Measurements from ENCODE around the gene FAM9C.
"Not testable (repeated sequence)": the region's sequence is repeated elsewhere in the genome, so short reads cannot be mapped to it uniquely, and the experiment has no call there.

FAM9C gene

DNA sequence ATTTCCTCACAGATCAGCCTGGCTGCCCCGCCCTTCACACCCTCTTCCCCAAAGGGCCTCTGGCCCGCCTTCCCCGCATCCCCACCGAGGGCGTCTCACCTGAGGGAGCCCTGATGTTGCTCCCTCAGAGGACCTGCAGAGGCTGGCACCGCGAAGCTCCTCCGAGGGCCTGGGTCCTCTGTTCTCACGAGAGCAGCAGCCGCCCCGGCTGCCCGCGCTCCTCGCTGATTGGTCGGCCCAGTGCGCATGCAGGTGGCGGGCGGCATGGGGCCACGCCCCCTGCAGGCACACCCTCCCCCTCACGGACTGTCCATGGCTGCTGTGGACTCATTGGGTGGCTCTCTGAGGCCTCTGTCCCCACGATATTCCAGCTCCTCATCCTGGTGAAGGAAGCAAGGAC lies at the start of gene FAM9C:
Gene FAM9C (minus strand): TSS at position 180 of the 400 bp plus-strand sequence. CDS start 831 bp downstream, outside the sequence.
- DNase-seq (ENCODE audit: low spot score): no peak

DNA sequence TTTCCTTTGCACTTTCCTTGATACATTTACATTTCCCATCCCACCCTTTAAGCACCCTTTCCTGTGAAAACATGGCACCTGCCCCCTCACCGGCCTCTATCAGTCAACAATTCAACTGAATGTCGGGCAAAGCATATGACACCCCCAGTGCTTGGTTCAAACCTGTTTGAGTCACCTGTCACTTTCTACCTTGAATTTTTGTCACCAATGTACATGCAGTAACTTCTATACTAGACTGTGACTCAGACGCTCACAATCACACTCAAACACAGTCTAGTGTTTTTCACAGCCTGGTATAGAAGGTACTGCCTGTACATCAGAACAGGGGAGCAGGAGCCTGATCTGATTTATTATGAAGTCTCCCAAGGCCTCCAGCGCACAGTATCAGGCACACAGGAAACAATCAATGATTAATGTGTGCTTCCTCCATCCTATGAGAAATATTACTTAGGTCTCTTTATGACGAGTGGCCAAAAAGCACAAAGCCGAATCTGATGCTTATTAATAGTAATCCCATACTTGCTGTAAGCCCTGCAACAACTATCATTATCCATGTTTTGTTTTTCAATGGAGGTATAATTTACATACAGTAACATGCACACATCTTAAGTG lies 49.2 kb upstream of the FAM9C start:
- DNase-seq (ENCODE audit: low spot score): no peak

DNA sequence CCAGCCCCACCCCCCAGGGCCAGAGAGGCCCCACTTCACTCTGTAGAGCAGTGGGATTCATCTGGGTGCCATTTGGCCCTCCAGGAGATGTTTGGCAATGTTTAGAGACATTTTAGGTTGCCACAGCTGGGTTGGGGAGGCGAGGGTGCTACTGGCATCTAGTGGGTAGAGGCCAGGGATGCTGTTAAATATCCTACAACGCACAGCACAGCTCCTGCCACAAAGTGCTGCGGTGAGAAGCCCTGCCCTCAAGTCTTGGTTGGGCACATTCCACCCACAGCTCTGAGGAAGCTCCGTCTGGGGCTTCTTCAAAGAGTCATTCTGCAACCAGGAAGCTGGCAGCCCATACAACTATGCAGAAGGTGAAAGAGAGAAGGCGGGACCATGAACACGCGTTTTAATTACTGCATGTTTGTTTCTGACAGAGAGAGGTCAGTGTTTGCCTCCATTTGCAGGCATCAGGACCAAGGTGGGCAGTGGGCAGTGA lies 48.1 kb upstream of the FAM9C start:
- DNase-seq (ENCODE audit: low spot score): no peak

DNA sequence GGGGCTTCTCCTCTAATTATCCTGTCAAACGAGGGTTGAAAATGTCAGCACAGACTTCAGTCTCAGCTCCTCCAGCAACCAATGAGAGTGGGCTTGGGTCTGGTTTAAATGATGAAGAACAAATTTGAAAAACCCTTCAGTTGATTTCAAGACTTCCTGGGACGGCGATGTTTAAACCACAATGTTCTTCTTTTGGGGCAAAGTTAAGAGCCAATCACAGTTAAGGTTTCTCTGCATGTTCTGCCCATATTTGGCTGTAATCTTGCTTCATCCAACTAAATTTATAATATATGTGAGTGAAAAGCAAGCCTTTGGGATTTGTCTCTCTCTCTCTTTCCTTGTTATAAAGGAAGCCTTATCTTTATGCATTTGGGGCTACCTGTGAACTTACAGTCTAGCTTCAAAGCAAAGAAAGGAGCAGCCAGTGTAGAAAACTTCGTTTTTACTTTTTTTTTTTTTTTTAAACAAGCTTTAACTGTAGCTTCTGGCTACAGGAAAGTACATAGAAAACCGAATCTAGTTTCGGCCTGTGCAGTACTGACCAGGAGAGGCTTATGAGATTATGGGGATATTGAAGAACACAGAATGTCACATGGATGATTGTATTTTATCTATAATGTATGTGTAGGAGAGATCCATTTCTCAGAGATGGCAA lies 46.8 kb upstream of the FAM9C start:
- DNase-seq (ENCODE audit: low spot score): no peak

DNA sequence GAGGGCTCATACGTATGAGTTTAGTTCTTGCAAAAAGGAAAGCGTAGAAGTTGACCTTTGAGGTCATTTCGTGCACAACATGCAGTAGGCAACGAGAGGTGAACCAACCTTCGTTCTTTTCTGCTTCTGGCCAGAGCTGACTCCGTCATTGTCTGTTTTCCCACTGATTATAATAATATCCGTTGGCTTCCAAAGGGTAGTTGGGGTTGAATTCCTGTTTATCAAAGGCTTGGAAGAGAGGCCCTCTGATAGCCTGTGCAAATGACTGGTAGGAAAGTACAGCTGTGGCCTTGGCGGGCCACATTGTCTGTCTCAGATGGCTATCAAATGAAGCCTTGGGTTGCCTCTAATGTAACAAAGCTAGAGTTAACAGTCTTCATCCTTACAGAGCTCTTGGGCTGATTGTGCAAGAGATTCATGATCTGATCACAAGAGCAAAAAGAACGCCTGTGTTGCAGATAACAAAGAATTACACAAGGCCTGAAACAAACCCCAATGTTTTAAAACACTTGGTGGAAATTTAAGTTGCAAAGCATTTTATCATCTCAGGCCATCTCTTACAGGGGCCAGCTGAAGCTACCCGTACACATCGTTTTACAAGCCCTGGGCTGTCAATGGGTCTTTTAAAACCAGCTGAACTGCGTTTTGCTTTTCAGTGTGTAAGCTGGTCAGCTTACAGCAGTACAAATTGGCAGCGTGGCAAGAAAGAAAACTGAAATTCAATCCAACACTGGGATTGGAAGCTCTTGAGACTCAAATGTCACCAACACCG lies 46.1 kb upstream of the FAM9C start:
- no peak for DNase-seq (ENCODE audit: low spot score)

GRCh38 chrX:13090027-13090338 lies 45.6 kb upstream of the FAM9C start:
- no peak for DNase-seq (ENCODE audit: low spot score)

GRCh38 chrX:13088156-13088487 lies 43.7 kb upstream of the FAM9C start:
- no peak for DNase-seq (ENCODE audit: low spot score)

DNA sequence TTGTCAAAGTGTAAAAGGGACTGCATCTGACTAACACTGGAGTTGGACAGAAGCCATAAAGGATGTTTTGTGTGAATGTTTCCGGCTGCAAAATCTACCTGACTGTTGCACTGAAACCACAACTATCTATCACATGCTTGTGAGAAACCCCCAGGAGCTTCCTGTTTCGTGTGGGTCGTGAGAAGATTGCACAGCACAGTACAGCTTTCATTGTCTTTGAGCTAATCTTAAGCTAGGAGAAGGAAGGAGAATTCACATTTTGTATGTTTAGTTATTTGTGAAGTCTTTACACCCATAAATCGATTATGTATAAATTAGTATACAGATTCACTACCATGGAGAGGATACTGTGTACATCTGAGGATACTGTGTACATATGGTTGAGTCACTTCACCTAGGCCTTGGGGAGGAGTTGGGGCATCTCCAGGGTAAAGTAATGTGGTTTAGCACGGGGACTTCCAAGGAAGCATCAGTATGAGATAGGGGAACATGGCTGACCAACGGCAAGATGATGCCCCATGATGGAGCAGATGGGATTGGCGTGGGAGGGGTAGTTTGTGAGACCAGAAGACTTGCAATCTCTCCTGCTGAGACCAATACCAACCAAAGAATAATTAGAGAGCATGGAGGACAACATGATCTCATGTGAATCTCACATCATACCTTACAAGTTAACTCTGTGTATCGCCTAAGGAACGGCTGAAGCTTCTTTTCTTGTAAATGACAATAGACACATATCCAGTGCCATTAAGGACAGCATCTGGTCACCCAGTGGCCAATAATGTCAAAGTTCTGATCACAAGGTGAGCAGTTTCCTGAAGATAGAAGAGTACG lies 43.1 kb upstream of the FAM9C start:
- peak; percentile 41 for DNase-seq (ENCODE audit: low spot score)

GRCh38 chrX:13086793-13087321 lies 42.4 kb upstream of the FAM9C start:
- not testable (repeated sequence) for DNase-seq (ENCODE audit: low spot score)

- no peak for DNase-seq (ENCODE audit: low spot score)
Measured at GRCh38 chrX:13086076-13086475, 41.7 kb upstream of the FAM9C start.

GRCh38 chrX:13085526-13085925 lies 41.1 kb upstream of the FAM9C start:
- no peak for DNase-seq (ENCODE audit: low spot score)

GRCh38 chrX:13084611-13085010 lies 40.2 kb upstream of the FAM9C start:
- DNase-seq (ENCODE audit: low spot score): no peak

GRCh38 chrX:13083755-13084326 lies 39.4 kb upstream of the FAM9C start:
- not testable (repeated sequence) for DNase-seq (ENCODE audit: low spot score)

GRCh38 chrX:13082206-13083065 lies 38.0 kb upstream of the FAM9C start:
- DNase-seq (ENCODE audit: low spot score): no peak

DNA sequence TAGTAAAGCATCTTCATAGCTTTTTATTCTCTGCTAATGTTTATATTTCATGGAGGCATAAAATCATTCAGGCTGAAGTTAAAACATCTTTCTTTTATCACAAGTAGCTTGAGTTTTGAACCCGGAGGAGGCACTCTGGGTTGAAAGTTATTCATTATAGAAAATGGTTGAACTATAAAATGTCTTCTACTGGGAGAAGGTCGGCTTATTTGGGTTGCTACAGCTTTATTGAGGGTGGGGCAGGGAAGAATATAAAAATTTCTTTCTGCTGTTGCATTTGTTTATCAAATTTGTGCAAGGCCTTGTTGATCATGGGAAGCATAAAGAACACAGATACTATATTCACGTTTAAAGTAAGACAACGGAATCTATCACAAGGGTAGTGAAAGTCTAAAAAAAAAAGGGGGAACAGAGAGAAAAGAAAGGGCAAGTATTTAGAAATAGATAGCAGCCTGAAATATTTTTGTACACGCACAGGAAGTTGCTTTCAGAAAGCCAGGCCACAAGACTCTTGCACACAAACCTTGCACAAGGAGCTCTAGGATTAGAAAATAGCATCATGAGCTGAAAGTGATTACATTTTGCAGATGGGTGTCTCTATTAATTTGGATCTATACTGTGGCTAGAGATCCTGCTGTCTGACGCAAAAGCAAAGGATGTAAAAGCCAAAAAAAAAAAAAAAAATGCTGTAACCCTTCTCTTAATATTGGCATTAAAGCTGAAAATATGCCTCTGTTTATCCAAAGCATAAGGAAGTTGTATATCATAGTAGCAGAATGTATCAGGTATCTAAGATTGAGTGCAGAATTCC lies 37.2 kb upstream of the FAM9C start:
- no peak for DNase-seq (ENCODE audit: low spot score)

GRCh38 chrX:13080128-13080795 lies 35.8 kb upstream of the FAM9C start:
- DNase-seq (ENCODE audit: low spot score): no peak

GRCh38 chrX:13078739-13079444 lies 34.5 kb upstream of the FAM9C start:
- DNase-seq (ENCODE audit: low spot score): no peak

DNA sequence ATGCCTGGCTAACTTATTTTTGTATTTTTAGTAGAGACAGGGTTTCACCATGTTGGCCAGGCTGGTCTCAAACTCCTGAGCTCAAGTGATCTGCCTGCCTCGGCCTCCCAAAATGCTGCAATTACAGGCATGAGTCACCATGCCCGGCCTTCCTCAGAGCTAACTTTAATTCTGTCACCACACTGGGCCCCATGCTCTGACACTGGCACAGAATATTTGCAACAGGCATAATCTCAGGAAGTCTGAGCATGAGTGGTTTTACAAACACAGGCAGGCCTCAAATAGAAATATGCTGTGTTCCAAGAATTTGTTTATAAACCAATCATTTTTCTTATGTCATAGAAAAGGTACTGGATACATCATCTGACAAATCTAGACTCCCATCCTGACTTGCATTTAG lies 32.7 kb upstream of the FAM9C start:
- no peak for DNase-seq (ENCODE audit: low spot score)
